CD4-positive, alpha-beta T cell treated with Interleukin-1 beta for 1 hour (primary cell): Measurements from ENCODE around the gene KCNT1.

Experiments
- DNase-seq, 2 donors: peaks; one replicate each; pipeline ENCODE4 v3.0.0-alpha.2; 2020 to 2022

The KCNT1 gene

DNA sequence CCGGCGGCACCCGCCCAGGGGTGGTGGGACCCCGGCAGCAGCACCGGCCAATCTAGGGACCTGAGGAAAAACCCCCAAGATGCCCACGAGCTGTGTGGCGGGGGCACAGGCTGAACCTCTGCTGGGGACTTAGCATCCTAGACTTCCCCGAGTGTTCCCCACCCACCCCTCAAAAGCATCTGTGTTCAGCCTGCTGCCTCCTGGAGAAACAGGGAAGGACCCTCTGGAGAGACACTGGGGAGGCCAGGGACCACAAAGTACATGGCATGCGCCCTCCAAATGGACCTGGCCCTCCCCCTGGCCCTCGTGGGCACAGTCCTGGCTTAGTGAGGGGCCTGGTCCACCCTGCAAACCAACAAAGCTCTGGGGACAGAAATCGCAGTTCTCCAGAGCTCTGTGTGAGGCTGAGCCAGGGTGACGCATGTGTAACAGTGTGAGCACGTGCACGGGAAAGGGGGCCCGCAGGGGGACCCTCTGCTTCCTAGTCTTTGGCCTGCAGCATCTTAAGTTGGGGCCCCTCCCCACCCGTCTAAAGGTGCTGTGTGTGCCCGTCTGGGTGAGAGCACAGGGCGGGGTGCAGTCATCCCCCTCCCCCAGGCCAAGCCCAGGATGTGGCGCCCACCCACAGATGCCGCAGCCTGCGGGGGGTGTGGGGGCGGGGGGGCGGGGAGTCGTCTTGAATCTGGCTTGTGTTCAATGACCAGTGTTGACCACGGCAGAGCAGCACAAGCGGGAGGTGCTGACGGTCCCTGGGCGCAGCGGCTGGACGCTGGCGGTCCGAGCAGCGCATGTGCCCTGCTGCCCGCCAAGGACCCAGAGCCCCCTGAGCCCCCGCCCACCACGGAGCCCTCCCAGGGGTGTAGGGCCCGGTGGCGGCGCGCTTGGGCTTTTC lies 672 bp upstream of the KCNT1 start:
- no peak for DNase-seq

DNA sequence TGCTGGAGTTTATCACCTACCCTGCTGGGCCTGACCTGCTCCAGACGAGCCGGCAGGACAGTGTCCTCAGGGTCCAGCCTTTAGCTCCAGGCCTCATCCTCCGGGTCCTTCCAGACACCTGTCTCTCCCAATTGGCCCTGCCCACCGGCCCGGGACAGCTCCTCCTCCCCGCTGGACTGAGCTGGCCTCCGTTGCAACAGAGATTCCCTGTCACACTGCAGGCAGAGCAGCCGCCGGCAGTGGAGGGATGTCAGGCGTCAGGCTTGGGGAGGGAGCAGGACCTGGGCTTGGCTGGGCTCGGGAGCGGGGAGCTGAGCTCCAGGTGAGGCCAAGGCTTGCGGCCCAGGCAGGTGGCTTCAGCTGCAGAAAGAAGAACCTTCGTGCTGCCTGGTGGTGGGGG lies 1.7 kb downstream of the KCNT1 start:
- no peak for DNase-seq

GRCh38 chr9:135704483-135704882 lies 2.5 kb downstream of the KCNT1 start:
- DNase-seq, result no peak

GRCh38 chr9:135705376-135705775 lies 3.4 kb downstream of the KCNT1 start:
- DNase-seq, result no peak

- DNase-seq, result no peak
Measured at GRCh38 chr9:135706288-135706687, 4.3 kb downstream of the KCNT1 start.

GRCh38 chr9:135707252-135708138 lies 5.5 kb downstream of the KCNT1 start:
- DNase-seq, result no peak

GRCh38 chr9:135708164-135708563 lies 6.2 kb downstream of the KCNT1 start:
- no peak for DNase-seq

GRCh38 chr9:135711391-135711790 lies 9.4 kb downstream of the KCNT1 start:
- no peak for DNase-seq

GRCh38 chr9:135711881-135712280 lies 9.9 kb downstream of the KCNT1 start:
- no peak for DNase-seq

- no peak for DNase-seq
Measured at GRCh38 chr9:135712613-135713295, 10.8 kb downstream of the KCNT1 start.

DNA sequence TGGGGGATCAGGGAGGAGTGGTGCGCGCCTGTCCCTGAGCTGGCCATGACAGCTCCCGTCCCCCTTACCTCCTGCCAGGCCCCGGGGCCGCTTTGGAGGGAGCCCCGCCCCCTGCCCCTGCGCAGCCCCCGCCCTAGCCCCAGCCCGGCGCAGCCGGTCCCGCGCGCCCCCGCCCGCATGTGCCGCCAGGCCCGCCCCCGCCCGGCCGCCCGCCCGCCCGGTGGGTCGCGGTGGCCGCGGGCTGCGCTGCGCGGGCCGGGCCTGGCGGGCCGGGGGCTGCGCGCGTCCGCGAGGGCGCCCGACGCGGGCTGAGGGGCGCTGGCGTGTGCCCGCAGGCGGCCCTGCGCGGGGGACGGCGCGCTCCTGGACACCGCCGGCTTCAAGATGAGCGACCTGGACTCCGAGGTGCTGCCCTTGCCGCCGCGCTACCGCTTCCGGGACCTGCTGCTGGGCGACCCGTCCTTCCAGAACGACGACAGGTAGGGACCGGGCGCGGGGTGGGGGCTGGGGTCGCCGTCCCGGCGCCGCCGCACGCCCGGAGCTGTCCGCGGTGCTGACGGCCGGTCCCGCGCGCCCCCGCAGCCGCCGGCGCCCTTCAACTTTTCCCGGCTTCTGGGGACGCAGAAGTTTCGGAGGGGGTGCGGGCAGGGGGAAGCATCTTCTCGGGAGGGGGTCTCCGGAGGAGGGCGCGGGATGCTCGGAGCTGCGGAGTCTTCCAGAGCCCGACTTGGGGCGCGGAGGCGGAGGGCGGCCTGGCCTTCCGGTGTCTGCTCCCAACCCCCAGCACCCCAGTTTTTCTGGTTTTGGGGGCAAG lies 12.5 kb downstream of the KCNT1 start:
- DNase-seq, result no peak

DNA sequence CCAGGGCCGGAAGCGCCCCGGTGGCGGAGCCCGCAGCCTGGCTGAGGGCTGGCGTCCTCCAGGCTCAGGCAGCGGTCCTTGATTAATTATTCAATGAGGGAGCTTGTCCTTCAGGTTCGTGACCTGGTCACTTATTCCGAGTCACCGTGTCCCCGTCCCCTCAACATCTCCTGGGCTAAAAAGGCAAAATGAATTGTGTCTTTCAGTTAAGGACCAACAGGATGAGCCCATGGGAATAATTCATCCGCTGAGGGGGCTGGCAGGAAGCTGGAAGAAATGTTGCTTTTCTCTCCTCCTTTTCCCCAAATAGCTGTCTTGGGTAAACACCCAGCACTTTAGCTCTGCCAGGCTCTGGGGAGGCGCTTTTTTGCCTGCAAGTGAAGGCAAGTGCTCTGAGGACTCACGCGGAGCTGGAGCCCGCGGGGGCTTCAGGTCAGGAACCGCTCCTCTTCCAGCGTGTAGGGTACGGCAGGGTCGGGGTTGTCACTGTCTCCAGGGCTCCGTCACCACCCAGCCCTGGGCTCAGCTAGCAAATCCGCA lies 13.1 kb downstream of the KCNT1 start:
- DNase-seq, result no peak

GRCh38 chr9:135716045-135716444 lies 14.1 kb downstream of the KCNT1 start:
- no peak for DNase-seq

- DNase-seq, result no peak
Measured at GRCh38 chr9:135717410-135717809, 15.4 kb downstream of the KCNT1 start.

DNA sequence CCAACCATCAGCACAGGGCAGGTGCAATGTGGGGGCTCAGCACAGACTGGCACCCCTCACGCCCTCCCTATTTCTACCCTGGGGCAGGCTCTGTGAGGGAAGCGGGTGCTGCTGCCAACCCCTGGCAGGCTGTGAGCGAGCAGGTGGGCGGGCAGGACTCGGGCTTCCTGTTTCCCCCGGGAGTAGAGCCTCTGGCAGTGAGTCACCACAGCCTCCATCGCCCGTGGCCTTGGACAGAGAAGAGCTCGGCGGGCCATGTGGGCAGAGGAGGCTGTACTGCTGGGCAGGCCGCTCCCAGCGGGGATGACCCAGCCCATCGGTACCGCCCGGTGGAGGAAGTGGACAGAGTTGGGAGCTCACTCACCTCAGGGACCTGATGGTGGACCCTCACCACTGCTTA lies 16.6 kb downstream of the KCNT1 start:
- no peak for DNase-seq

DNA sequence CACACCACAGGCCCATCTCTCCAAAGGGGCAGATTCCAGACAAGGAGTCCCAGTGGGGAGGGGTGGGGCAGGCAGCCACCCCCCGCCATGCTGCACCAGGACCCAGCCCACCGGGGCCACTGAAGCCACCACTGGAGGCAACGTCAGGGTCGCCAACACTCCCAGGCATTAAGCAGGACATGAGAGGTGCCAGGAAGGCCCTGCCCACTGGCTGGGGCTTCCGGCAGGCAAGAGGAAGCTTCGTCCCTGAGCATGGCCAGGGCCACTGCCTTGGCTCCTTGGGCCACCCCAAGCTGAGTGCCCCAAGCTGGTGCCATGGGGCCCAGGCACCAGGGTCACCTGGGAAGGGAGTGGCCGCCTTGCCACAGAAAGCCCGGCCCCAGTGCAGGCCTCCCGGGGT lies 17.5 kb downstream of the KCNT1 start:
- no peak for DNase-seq

DNA sequence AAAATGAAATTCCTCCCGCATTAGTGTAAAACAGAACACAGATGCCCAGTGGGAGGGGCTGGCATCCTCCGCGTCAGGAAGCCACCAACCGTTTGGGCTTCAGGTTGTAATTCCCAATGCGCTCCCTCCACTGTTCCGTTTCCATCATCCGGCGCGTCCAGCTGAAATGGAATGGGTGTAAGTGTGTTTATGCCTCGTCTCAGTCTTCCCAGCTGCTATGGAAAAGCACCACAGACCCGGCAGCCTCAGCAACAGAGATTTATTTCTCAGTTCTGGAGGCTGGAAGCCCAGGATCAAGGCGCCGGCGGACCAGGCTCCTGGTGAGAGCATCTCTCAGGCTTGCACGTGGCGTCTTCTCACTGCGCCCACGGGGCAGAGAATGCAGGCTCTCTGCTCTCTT lies 20.4 kb downstream of the KCNT1 start:
- DNase-seq, result no peak

DNA sequence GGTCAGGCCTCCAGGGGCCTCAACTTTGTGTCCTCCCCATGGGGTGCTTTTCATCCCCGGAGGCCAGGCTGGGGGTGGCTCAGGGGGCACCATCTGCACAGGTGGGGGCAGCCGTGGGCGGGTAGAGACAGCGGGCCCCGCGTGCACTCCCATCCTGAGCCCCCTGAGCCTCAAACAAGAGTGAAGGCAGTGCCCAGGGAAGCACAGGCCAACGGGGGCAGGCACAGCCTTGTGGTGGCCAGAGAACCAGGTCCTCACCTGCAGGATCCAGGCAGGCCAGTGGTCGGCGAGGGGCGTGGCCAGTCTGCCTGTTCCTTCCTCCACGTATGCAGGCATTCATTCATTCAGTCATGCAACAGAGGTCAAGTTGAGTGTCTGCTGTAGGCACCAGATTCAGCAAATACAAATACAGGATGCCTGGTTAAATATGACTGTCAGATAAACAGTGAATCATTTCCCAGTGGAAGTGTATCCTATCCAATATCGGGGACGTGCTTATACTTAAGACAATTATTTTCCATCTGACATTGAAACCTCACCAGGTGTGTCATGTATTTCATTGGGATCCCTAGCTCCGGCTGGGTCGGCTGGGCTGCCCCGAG lies 22.3 kb downstream of the KCNT1 start:
- no peak for DNase-seq

GRCh38 chr9:135726138-135726853 lies 24.3 kb downstream of the KCNT1 start:
- DNase-seq, result no peak

- no peak for DNase-seq
Measured at GRCh38 chr9:135727257-135727875, 25.4 kb downstream of the KCNT1 start.
